Smooth muscle cell (in vitro differentiated cells): ENCODE results near the gene IRF2BPL. TPM values are rescaled to one million over a fixed set of nuclear protein-coding genes. Genes with fewer than 3 reads are reported as not detected.
A peak's percentile ranks its signal among the peaks of the same experiment; 100 is the strongest.

Source experiments
- DNase-seq: peaks from one replicate; lab custom pipeline; 2025; ENCODE audit not compliant: unreplicated experiment; lab: John Stamatoyannopoulos, UW
- H2AFZ ChIP-seq: fragments of 200-600 bp; sonication (generic); 2 replicates; pipeline ENCODE4 v1.6.0; 2016; ENCODE audit warnings: antibody characterized with exemption, low read depth, mild to moderate bottlenecking
- H3F3A ChIP-seq: fragments of 200-600 bp; sonication (generic); 2 replicates; pipeline ENCODE4 v1.6.0; 2017; ENCODE audit warnings: antibody characterized with exemption, low read depth
- H3K27ac ChIP-seq: fragments of 200-600 bp; sonication (generic); 2 replicates; pipeline ENCODE4 v1.5.1; 2016; ENCODE audit warnings: low read depth, mild to moderate bottlenecking
- H3K27me3 ChIP-seq: fragments of 200-600 bp; sonication (generic); 2 replicates; pipeline ENCODE4 v1.6.1; 2016; ENCODE audit warnings: low read depth, mild to moderate bottlenecking
- H3K36me3 ChIP-seq: fragments of 200-600 bp; sonication (generic); 2 replicates; pipeline ENCODE4 v1.5.1; 2016; ENCODE audit warnings: low read depth
- H3K4me1 ChIP-seq: fragments of 200-600 bp; sonication (generic); 2 replicates; pipeline ENCODE4 v1.5.1; 2016; ENCODE audit warnings: low read depth
- H3K4me2 ChIP-seq: fragments of 200-600 bp; sonication (generic); 2 replicates; pipeline ENCODE4 v1.6.0; 2016; ENCODE audit warnings: mild to moderate bottlenecking
- H3K4me3 ChIP-seq: fragments of 200-600 bp; sonication (generic); 2 replicates; pipeline ENCODE4 v1.5.1; 2016; ENCODE audit warnings: mild to moderate bottlenecking
- H3K79me2 ChIP-seq: fragments of 200-600 bp; sonication (generic); 2 replicates; pipeline ENCODE4 v1.6.0; 2016; ENCODE audit warnings: low read depth, mild to moderate bottlenecking
- H3K9ac ChIP-seq: fragments of 200-600 bp; sonication (generic); 2 replicates; pipeline ENCODE4 v1.6.0; 2016; ENCODE audit warnings: low read depth
- H3K9me3 ChIP-seq: fragments of 200-600 bp; sonication (generic); replicated peaks from 2 replicates; pipeline ENCODE4 v1.5.1; 2016; ENCODE audit warnings: low read depth
- H4K20me1 ChIP-seq: fragments of 200-600 bp; sonication (generic); 2 replicates; pipeline ENCODE4 v1.6.0; 2016; ENCODE audit warnings: low read depth
- CTCF ChIP-seq: fragments of 200-600 bp; sonication (generic); IDR thresholded peaks from 2 replicates; pipeline ENCODE4 v1.5.1; 2017; ENCODE audit warnings: borderline replicate concordance, mild to moderate bottlenecking, antibody characterized with exemption; ENCODE audit not compliant: insufficient read depth, poor library complexity, severe bottlenecking
- WGBS: methylation state at CpG from one replicate; pipeline ENCODE4 v1.1.7; 2016; ENCODE audit warnings: low lambda C conversion rate; 5-methylcytosine and 5-hydroxymethylcytosine counted together
- polyA plus RNA-seq: library from polyadenylated mRNA; unstranded; fragments of >200 nt; fragmentation: Nextera tagmentation; extraction: Ambion mirVana; gene quantifications from 2 replicates; pipeline ENCODE4 v1.2.1, GENCODE V29; 2016
- total RNA-seq: library from RNA; depleted of rRNA; stranded (reverse); fragments of >200 nt; gene quantifications from 2 replicates; pipeline ENCODE4 v1.2.3, GENCODE V29; 2014

IRF2BPL gene
- total and polyA plus RNA-seq, 2 experiments from 2014 or later, result 33.9 to 66.3 TPM

DNA sequence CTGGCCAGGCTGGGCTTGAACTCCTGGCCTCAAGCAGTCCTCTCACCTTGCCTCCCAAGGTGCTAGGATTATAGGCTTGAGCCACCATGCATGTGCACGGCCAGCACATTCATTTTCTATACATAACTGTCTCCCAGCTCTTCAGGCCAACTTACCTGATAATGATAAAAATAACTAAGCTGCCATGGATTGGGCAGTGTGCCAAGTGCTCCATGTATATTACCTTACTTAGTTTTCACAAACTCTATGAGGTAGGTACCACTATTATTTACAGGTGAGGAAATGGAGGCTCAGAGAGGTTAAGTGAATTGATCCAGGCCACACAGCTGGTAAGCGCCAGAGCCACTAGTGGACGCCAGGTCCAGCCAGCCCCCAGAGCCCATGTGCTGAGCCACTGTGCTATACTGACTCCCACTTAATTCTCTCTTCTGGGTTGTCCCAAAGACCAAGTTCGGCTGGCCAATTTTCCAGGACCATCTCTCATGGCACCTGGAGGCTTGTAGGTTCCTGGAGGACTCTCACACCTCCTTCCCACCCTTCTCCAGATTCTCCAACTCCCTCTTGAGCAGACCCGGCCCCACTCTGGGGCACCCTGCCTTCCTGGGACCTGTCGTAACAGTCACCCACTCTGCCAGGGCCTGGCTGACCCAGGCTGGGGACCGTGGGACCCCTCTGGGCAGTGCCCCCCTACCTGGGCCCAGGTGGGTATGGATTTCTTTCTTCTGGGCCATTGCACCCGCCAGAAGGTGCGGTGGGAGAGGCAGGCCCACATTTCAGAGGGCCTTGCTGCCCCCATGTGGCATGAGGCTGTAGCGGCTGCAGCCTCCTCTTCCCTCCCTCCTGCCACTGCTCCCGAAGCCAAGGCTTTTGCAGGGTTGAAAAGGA, 39.4 kb upstream of the IRF2BPL start:
- Histone ChIP-seq H3F3A (no peaks in the 10 kb centered on the region), H3K36me3 (no peaks in the 10 kb centered on the region), H3K79me2 (no peaks in the 10 kb centered on the region), H3K4me3 (no peak overlapping the region), H3K27me3 (no peaks in the 10 kb centered on the region), H3K9ac (no peak overlapping the region), H2AFZ (no peak overlapping the region), H3K27ac (no peak overlapping the region), H3K4me2 (no peak overlapping the region), H3K4me1 (peaks cover 5% of the 10 kb centered on the region), H4K20me1 (no peaks in the 10 kb centered on the region), H3K9me3 (no peaks in the 10 kb centered on the region)
- DNase-seq, result no peak
- WGBS, result 45% methylated on average over 11 of the region's 11 CpGs
- peak; percentile 83 for TF ChIP-seq CTCF

DNA sequence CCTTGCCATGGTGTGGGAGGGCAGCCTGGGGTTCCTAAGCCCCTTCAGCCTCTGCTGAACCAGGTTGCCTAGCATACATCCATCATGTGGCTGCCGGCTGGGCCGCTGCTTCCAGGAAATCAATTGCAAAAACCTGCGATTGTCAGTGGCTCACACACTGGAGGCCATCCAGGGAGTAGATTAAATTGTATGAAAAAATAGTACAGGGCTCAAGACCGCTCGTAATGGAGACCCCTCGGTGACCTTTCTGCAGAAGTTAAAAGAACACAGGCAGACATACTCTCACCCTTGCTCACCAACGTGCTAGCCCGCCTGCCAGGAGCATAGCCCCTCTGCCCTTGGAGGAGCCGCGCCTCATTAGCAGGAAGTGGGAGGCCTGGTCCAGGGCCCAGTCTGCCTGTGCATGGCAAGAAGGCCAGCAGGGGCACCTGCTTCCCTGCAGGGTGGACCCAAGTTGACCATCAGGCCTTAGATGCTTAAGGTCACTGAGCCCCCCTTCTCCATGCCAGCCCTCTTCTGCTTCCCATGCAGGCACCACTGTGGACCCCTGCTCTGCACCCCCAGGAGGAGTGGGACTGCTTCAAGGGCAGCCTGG, 38.2 kb upstream of the IRF2BPL start:
- Histone ChIP-seq H3K4me3 (no peak overlapping the region), H3K27ac (no peak overlapping the region), H3K4me1 (no peaks in the 10 kb centered on the region), H3K27me3 (no peaks in the 10 kb centered on the region), H2AFZ (no peak overlapping the region), H3K36me3 (no peaks in the 10 kb centered on the region), H3K79me2 (no peaks in the 10 kb centered on the region), H4K20me1 (no peaks in the 10 kb centered on the region), H3F3A (no peaks in the 10 kb centered on the region), H3K4me2 (no peak overlapping the region), H3K9ac (no peak overlapping the region), H3K9me3 (no peaks in the 10 kb centered on the region)
- no peak for TF ChIP-seq CTCF
- no peak for DNase-seq
- WGBS, result 88% methylated on average over 10 of the region's 10 CpGs

DNA sequence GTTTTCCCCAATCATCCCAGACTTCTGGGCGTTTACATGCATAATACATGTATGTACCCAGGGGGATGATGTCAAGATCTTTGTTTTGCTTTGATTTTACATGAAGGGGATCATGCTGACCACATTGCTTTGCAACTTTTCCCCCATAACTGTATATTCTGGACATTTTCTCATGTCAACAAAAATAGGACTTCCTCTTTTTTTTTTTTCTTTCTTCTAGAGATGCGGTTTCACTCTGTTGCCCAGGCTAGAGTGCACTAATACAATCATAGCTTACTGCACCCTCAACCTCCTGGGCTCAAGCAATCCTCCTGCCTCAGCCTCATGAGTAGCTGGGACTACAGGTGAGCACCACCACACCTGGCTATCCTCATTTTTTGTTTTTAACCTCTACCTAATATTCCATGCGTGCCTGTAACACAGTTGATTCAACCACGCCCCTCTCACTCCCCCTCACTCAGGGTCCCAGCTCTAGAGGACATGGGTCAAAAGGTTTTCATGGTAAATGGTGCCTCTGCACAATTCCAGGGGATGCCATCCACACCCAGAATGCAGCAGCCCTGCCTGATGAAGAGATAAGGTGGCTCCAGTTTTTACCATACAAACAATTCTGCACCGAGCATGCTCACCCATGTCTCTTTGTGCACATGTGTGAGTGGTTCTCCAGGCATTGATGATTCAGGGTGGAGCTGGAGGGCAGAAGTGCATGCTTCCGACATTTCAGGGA, 37.5 kb upstream of the IRF2BPL start:
- no peak overlapping the region for H2AFZ ChIP-seq
- H3K79me2 ChIP-seq, result no peaks in the 10 kb centered on the region
- no peaks in the 10 kb centered on the region for H3K9me3 ChIP-seq
- no peak overlapping the region for H3K27ac ChIP-seq
- H3K36me3 ChIP-seq, result no peaks in the 10 kb centered on the region
- TF ChIP-seq CTCF, result no peak
- no peak for DNase-seq
- H4K20me1 ChIP-seq, result no peaks in the 10 kb centered on the region
- no peaks in the 10 kb centered on the region for H3K4me1 ChIP-seq
- no peaks in the 10 kb centered on the region for H3F3A ChIP-seq
- H3K4me2 ChIP-seq, result no peak overlapping the region
- no peak overlapping the region for H3K9ac ChIP-seq
- H3K27me3 ChIP-seq, result no peaks in the 10 kb centered on the region
- H3K4me3 ChIP-seq, result no peak overlapping the region
- WGBS, result 83% methylated on average over 6 of the region's 6 CpGs
